Measurements from ENCODE around the gene CD93. TPM values are rescaled to one million over a fixed set of nuclear protein-coding genes. Genes with fewer than 3 reads are reported as not detected.

The CD93 gene
- total RNA-seq, 1 experiment from 2014 or later: not detected

DNA sequence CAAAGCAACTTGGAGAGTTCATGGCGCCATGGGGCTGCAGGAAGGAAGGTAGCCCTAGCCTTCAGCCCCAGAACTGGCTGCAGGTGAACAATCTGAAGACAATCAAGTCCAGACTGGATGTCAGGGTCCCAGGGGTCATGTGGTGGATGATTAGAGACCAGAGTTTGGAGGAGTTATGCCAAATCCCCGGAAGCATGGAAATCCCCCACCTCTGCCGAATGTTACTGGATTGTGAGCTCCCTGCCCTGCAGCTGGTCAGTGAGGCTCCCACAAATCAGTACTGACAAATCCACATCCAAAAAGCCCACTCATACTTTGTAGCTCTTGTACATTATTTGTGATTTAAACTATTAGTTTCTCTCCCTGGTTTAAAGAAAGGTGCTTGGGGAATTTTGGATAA lies 21.3 kb upstream of the CD93 start:
- Histone ChIP-seq H3K36me3 (ENCODE audit: low read depth, low read length) (no peaks in the 10 kb centered on the region), H3K9me3 (ENCODE audit: low read length) (no peaks in the 10 kb centered on the region), H4K20me1 (ENCODE audit: low read length) (no peaks in the 10 kb centered on the region), H3K79me2 (ENCODE audit: low read length) (no peaks in the 10 kb centered on the region), H3K27me3 (ENCODE audit: low read length) (peaks cover 12% of the 10 kb centered on the region; the same call in 1 of the 2 replicates), H2AFZ (ENCODE audit: low read length) (no peak overlapping the region), H3K9ac (ENCODE audit: low read length) (no peak overlapping the region), H3K27ac (ENCODE audit: low read length) (no peak overlapping the region), H3K4me1 (ENCODE audit: insufficient read depth, low read length) (no peaks in the 10 kb centered on the region), H3K9me2 (replicated peaks; ENCODE audit: low read length) (no peaks in the 10 kb centered on the region), H3K4me3 (ENCODE audit: low read length) (no peak overlapping the region), H3K4me2 (ENCODE audit: low read length) (no peak overlapping the region), H3F3A (ENCODE audit: low read length, unreplicated experiment) (no peaks in the 10 kb centered on the region)
- DNase-seq: no peak
- POLR2A ChIA-PET (ENCODE audit: unreplicated experiment): no interaction called here
- intact Hi-C loops (cut with micrococcal nuclease): no loop called here
- BruUV-seq (replicated peaks): no TSS peak
- CTCF ChIA-PET: no interaction called here
- TF ChIP-seq EZH2phosphoT487 (IDR thresholded peaks at IDR 0.05; ENCODE audit: borderline replicate concordance, low read length): no peak
- no peak for TF ChIP-seq EZH2 (IDR thresholded peaks at IDR 0.05; ENCODE audit: low read length, unreplicated experiment)
- TF ChIP-seq CTCF (conservative IDR thresholded peaks at IDR 0.05; ENCODE audit: low read depth, low read length): no peak
- no peak for ATAC-seq

DNA sequence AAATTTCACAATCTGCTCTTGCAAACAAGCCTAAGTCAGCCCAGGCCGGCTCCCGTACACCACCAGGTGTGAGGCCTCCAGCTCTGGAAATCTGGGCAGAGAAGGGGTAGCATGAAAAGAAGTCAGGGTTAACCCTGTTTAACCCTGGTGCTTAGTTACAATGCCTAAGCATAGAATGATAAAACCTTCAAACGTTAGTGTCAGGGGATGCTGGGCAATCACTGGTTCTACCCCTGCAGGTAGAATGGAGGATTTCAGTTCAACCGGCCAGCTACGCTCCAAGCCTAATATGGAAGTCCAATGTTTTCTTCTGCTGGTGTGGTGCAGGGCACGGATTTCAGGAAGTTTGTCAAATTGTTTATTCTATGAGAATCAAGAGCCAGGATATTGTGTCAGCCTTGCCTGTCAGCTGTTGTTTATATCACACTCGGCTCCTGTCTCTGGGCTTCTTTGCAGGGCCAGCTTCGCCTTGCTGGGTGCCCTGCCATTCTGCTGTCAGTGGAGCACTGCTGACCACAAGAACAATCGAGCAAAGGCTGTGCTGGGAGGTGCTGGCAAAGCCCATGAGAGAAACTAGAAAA lies 20.2 kb upstream of the CD93 start:
- Histone ChIP-seq H4K20me1 (ENCODE audit: low read length) (no peaks in the 10 kb centered on the region), H3K27ac (ENCODE audit: low read length) (no peak overlapping the region), H3K36me3 (ENCODE audit: low read depth, low read length) (no peaks in the 10 kb centered on the region), H3K4me3 (ENCODE audit: low read length) (no peak overlapping the region), H2AFZ (ENCODE audit: low read length) (no peak overlapping the region), H3K9ac (ENCODE audit: low read length) (no peak overlapping the region), H3K9me2 (replicated peaks; ENCODE audit: low read length) (no peaks in the 10 kb centered on the region), H3F3A (ENCODE audit: low read length, unreplicated experiment) (no peaks in the 10 kb centered on the region), H3K79me2 (ENCODE audit: low read length) (no peaks in the 10 kb centered on the region), H3K9me3 (ENCODE audit: low read length) (no peaks in the 10 kb centered on the region), H3K27me3 (ENCODE audit: low read length) (peaks cover 12% of the 10 kb centered on the region; the same call in 1 of the 2 replicates), H3K4me1 (ENCODE audit: insufficient read depth, low read length) (no peaks in the 10 kb centered on the region), H3K4me2 (ENCODE audit: low read length) (no peak overlapping the region)
- ATAC-seq: no peak
- TF ChIP-seq EZH2 (IDR thresholded peaks at IDR 0.05; ENCODE audit: low read length, unreplicated experiment) (no peak), CTCF (conservative IDR thresholded peaks at IDR 0.05; ENCODE audit: low read depth, low read length) (no peak), EZH2phosphoT487 (IDR thresholded peaks at IDR 0.05; ENCODE audit: borderline replicate concordance, low read length) (no peak)
- ChIA-PET CTCF (no interaction called here), POLR2A (ENCODE audit: unreplicated experiment) (no interaction called here)
- BruUV-seq (replicated peaks): no TSS peak
- DNase-seq: peak; percentile 4
- intact Hi-C loops (cut with micrococcal nuclease): no loop called here

DNA sequence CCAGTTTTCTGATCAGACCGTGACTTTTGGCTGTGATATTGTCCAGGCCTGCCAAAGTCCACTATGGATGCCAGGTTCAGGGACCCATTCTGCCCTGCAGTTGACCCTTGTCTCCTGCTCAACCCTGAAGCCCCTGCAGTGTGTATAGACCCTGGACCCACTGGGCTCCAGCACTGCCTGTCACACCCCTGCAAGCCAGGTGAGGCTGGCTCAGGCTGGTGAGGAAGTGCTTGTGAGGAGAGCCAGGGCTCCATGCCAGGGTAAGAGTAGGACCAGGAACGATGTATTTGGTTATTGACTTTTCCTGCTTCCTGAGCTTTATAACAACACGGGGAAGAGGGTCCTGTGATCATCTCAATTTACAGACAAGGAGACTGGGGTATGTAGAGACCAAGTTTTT lies 19.1 kb upstream of the CD93 start:
- no peaks in the 10 kb centered on the region for H3K9me2 ChIP-seq (replicated peaks; ENCODE audit: low read length)
- no peak overlapping the region for H3K4me3 ChIP-seq (ENCODE audit: low read length)
- no peak overlapping the region for H3K27ac ChIP-seq (ENCODE audit: low read length)
- no TSS peak for BruUV-seq (replicated peaks)
- peaks cover 6% of the 10 kb centered on the region; the same call in 1 of the 2 replicates for H3K27me3 ChIP-seq (ENCODE audit: low read length)
- intact Hi-C loops (cut with micrococcal nuclease): no loop called here
- TF ChIP-seq EZH2phosphoT487 (IDR thresholded peaks at IDR 0.05; ENCODE audit: borderline replicate concordance, low read length) (no peak), EZH2 (IDR thresholded peaks at IDR 0.05; ENCODE audit: low read length, unreplicated experiment) (no peak), CTCF (conservative IDR thresholded peaks at IDR 0.05; ENCODE audit: low read depth, low read length) (no peak)
- H2AFZ ChIP-seq (ENCODE audit: low read length): no peak overlapping the region
- ATAC-seq: no peak
- H3K9me3 ChIP-seq (ENCODE audit: low read length): no peaks in the 10 kb centered on the region
- no peaks in the 10 kb centered on the region for H3K79me2 ChIP-seq (ENCODE audit: low read length)
- H3K4me2 ChIP-seq (ENCODE audit: low read length): no peak overlapping the region
- H3K4me1 ChIP-seq (ENCODE audit: insufficient read depth, low read length): peaks cover 6% of the 10 kb centered on the region
- no peak for DNase-seq
- H3K9ac ChIP-seq (ENCODE audit: low read length): no peak overlapping the region
- ChIA-PET POLR2A (ENCODE audit: unreplicated experiment) (no interaction called here), CTCF (no interaction called here)
- no peaks in the 10 kb centered on the region for H3F3A ChIP-seq (ENCODE audit: low read length, unreplicated experiment)
- H4K20me1 ChIP-seq (ENCODE audit: low read length): no peaks in the 10 kb centered on the region
- no peaks in the 10 kb centered on the region for H3K36me3 ChIP-seq (ENCODE audit: low read depth, low read length)
